Measurements from ENCODE around the gene RAET1G. TPM values are rescaled to one million over a fixed set of nuclear protein-coding genes. Genes with fewer than 3 reads are reported as not detected.

RAET1G gene
- total and polyA plus RNA-seq, 11 donors: 0.22 to 1.9 (median 0.25) TPM; not detected in 8

DNA sequence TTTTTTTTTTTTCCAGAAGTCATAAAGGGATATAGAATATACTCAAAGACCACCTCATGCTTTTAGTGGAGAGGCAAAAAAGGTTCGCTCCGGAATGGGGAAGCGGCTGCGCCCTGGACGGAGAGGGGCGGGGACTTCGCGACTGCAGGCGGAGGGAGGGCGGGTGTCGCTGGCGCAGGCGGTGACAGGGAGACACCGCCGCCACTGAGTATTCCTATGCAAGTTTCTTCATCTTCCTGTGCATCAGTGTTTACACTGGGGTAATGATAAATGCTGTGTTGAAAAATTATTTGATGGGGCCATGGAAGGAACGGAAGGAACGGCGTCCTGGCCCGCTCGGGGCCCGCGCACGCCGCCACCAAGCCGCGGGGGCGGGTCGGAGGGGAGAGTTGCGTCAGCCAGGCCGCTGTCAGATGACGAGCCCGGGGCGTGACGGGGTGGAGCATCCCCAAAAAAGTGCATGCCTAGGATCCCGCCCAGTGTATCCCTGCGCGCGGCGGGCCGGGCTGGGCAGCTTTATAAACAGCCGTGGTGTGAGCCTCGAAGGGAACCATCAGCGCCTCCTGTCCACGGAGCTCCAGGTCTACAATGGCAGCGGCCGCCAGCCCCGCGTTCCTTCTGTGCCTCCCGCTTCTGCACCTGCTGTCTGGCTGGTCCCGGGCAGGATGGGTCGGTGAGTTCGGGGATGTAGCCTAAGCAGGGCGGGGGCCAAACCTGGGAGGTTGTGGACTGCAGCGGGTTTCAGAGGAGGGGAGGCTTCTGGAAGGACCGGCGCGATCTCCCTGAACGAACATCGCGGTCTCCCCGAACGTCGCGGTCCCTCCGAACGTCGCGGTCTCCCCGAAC, 40.8 kb upstream of the RAET1G start, which contains the start of gene ULBP1:
Gene ULBP1, plus strand, starts transcription at position 482 of the 846 bp plus-strand sequence. Its CDS starts 107 bp downstream, at position 589.
- DNase-seq: peak; percentile 87 to 91 (median 89)
- Histone ChIP-seq H3K4me3 (peak within 1 kb of the TSS; percentile 19 to 68 (median 54)), H3K27me3 (peaks cover 14 to 80% (median 37%) of the 10 kb centered on the region in 9 donors), H3K4me1 (peaks cover 0 to 28% (median 14%) of the 10 kb centered on the region in 12 donors), H3K9me3 (no peaks in the 10 kb centered on the region), H3K27ac (peak within 1 kb of the TSS in 3 of 12 donors; percentile 3 to 35 (median 9)), H3K36me3 (no peaks in the 10 kb centered on the region)
- WGBS, 4 donors: 0 to 1% (median 1%) methylated on average over 36 to 69 of the region's 69 CpGs
- TF ChIP-seq, protein P1, sequence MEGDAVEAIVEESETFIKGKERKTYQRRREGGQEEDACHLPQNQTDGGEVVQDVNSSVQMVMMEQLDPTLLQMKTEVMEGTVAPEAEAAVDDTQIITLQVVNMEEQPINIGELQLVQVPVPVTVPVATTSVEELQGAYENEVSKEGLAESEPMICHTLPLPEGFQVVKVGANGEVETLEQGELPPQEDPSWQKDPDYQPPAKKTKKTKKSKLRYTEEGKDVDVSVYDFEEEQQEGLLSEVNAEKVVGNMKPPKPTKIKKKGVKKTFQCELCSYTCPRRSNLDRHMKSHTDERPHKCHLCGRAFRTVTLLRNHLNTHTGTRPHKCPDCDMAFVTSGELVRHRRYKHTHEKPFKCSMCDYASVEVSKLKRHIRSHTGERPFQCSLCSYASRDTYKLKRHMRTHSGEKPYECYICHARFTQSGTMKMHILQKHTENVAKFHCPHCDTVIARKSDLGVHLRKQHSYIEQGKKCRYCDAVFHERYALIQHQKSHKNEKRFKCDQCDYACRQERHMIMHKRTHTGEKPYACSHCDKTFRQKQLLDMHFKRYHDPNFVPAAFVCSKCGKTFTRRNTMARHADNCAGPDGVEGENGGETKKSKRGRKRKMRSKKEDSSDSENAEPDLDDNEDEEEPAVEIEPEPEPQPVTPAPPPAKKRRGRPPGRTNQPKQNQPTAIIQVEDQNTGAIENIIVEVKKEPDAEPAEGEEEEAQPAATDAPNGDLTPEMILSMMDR (IDR thresholded peaks at IDR 0.05): peak in 1 of 12 donors; percentile 8
- peak in 1 of 2 donors; percentile 59 for TF ChIP-seq POLR2A (IDR thresholded peaks at IDR 0.05)
- intact Hi-C loops (cut with DNase I): loop anchor here in 2 of 10 donors (2.0 to 10.0 kb wide), 2 partner anchors 41 to 51 kb away; no protein-coding TSS in a partner anchor
- ATAC-seq: peak; percentile 86 to 98 (median 96)

DNA sequence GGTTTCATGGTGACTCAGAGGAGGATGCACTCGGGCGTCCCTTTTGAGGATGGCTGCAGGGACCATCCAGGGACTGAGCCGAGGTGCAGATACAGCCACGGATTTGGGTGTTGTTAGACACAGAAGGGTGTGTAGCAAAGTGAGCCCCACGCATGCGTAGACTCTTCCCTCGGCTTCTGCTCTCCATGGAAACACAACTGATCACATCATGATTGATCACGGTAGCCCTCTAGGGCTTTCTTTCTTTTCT, 40.2 kb upstream of the RAET1G start:
- no peak for TF ChIP-seq POLR2A (IDR thresholded peaks at IDR 0.05)
- TF ChIP-seq, protein P1 (IDR thresholded peaks at IDR 0.05): no peak
- DNase-seq (no peak), ATAC-seq (no peak)
- H3K9me3 ChIP-seq: no peaks in the 10 kb centered on the region
- H3K27ac ChIP-seq: no peak overlapping the region
- H3K27me3 ChIP-seq: peaks cover 14 to 80% (median 38%) of the 10 kb centered on the region in 9 donors
- 11 to 23% (median 21%) methylated on average over 8 of the region's 8 CpGs for WGBS, 4 donors
- H3K4me3 ChIP-seq: peak overlapping the region in 11 of 12 donors; percentile 27 to 68 (median 54)
- H3K36me3 ChIP-seq: no peaks in the 10 kb centered on the region
- intact Hi-C loops (cut with DNase I): loop anchor here in 1 of 10 donors (10.0 kb wide), 1 partner anchor 52 kb away; no protein-coding TSS in a partner anchor
- H3K4me1 ChIP-seq: peaks cover 0 to 28% (median 14%) of the 10 kb centered on the region in 12 donors

DNA sequence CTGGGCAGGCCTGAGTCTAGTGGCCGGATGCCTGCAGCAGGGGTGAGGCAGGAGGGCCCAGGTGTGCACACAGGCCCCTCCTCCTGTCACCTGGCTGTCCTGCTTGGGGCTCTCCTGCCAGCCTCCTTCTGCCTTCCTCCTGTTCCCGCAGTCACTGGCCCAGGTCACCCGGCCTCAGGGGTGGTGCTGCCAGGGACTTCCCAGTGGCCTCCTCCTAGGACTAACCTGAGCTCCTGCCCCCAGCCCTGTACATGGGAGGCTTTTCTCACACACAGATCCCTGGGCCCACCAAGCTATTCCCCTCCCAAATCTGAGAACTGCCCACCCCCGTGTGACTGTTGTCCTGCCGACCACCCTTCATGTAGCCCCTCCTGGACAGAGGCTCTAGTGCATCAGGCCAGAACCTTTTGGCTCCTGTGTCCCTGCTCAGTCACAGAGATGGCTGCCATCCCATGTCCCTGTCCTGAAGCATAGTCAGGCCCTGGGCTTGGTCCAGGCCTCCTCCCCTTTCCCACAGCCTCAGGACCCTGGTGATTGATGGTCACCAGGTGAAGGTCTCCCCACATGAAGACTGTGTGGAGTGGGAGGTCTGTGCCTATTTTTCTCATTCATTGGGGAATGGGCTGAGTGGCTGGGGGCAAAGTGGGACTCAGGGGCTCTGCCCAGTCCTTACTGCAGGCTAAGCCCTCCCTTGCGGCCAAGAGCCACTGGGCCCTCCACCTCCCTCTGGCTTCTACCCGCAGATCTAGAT, 39.7 kb upstream of the RAET1G start:
- Histone ChIP-seq H3K27ac (no peak overlapping the region), H3K27me3 (peaks cover 14 to 78% (median 40%) of the 10 kb centered on the region in 9 donors), H3K4me3 (peak overlapping the region in 7 of 12 donors; percentile 46 to 68 (median 55)), H3K4me1 (peaks cover 0 to 28% (median 14%) of the 10 kb centered on the region in 12 donors), H3K36me3 (no peaks in the 10 kb centered on the region), H3K9me3 (no peaks in the 10 kb centered on the region)
- no peak for ATAC-seq
- DNase-seq: no peak
- 68 to 75% (median 71%) methylated on average over 7 of the region's 7 CpGs for WGBS, 4 donors
- TF ChIP-seq, protein P1 (IDR thresholded peaks at IDR 0.05): no peak
- no peak for TF ChIP-seq POLR2A (IDR thresholded peaks at IDR 0.05)
- intact Hi-C loops (cut with DNase I): loop anchor here in 1 of 10 donors (10.0 kb wide), 1 partner anchor 52 kb away; no protein-coding TSS in a partner anchor
